ENCODE measurements around the gene ZNF584.
A peak's percentile ranks its signal among the peaks of the same experiment; 100 is the strongest.

Gene ZNF584

DNA sequence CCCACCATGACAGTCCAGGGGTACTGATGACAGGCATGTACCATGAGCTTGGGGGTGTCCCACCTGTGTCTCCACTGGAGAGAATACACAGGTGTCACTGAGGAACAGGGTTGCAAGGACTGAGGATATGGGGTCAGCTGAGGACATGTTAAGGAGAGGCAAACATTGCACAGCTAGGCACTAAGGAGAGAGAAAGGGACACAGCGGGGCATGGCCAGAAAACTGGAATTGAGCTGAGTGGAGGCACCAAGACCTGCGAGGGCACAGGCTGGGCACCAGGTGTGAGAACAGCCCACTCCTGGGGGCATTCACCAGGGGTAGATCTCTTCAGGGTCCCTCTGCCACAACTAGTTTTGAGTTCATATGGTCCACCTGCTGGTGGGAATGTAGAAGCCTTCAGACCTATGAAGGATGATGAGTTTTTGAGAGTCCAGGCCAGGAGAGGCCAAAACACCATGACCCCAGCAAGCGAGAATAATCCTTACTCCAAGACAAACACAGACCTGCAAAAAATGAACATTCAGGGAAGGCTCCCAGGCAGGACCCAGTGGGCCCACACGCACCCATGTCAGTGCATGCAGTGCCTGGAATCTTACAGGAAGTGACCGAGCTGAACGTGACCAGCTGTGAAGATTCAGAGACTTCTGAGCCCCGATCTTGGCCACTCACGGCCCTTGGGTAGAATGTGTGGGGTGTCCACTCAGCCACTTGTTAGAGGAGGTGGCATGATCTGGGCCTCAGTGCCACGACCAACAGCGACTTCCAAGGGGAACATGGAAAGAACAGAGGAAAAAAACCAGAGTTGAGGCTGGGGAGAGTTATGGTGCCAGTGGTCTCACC lies 1.4 kb upstream of the ZNF584 start:
- no peaks in the 10 kb centered on the region for H3K9me2 ChIP-seq (replicated peaks; ENCODE audit: insufficient read depth, low read length)
- TF ChIP-seq EZH2 (optimal IDR thresholded peaks at IDR 0.05; ENCODE audit: low read depth, low read length) = no peak
- no peak for TF ChIP-seq EZH2phosphoT487 (IDR thresholded peaks at IDR 0.05; ENCODE audit: low read length)
- TF ChIP-seq CTCF (IDR thresholded peaks at IDR 0.05; ENCODE audit: low read length) = no peak
- no peaks in the 10 kb centered on the region for H4K20me1 ChIP-seq (ENCODE audit: insufficient read depth, low read length)
- 0 out of 2 replicates have a peak, but pooled peaks cover 6% of the 10 kb centered on the region for H3K4me1 ChIP-seq (ENCODE audit: low read length)
- H3K9ac ChIP-seq (ENCODE audit: low read length) = no peak overlapping the region
- peaks cover 4% of the 10 kb centered on the region; the same call in 1 of the 2 replicates for H3K27me3 ChIP-seq (replicated peaks; ENCODE audit: insufficient read depth, low read length)
- H3K4me3 ChIP-seq (ENCODE audit: low read length) = no peak overlapping the region
- H3K79me2 ChIP-seq (ENCODE audit: low read length) = no peaks in the 10 kb centered on the region
- H3K4me2 ChIP-seq (ENCODE audit: low read depth, low read length) = peak overlapping the region; percentile 97; the same call in 1 of the 2 replicates
- H3K27ac ChIP-seq (ENCODE audit: low read length) = no peak overlapping the region
- H3K9me3 ChIP-seq (replicated peaks; ENCODE audit: insufficient read depth, low read length) = no peaks in the 10 kb centered on the region
- H3F3A ChIP-seq (ENCODE audit: insufficient read depth, low read length) = no peaks in the 10 kb centered on the region
- DNase-seq = no peak
- H3K36me3 ChIP-seq (replicated peaks; ENCODE audit: insufficient read depth, low read length) = no peaks in the 10 kb centered on the region
- no peak overlapping the region for H2AFZ ChIP-seq (ENCODE audit: low read length)

- H3F3A ChIP-seq (ENCODE audit: insufficient read depth, low read length) = no peaks in the 10 kb centered on the region
Observed at GRCh38 chr19:58407658-58408151, 744 bp upstream of the ZNF584 start.

DNA sequence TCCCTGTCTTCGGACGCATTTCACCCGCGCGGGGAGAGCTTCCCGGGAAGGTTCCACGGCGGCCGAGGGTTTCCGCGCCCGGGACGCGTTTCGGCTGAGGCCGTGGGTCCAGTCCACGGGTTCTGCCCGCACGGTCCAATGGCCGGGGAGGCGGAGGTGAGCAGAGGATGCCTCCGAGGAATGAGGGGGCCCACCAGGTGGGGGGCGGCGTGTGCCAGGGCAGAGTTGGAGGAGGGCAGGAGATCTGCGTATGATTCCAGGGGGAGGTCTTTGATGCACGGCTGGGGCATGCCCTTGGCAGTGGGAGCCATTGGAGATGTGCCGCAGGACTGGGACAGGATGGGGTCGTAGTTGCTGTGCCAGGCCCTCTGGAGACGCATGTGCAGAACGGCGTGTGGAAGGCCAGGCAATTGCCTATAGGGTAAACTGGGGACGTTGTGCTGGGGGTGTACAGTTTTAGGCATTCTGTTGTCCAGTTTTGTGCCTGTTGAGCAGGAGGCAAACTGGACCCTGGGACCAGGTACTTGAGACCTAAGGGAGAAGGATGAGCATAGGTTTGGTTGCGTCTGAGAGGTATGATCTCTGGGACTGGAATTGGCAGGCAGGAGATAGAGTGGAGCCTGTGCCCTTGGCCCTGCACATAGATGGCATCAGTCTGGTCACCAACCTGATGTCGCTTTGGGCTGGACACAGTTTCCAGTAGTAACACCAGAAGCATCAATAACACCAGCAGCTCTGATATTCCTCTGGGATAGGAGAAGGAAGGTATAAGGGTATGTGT lies 751 bp downstream of the ZNF584 start:
- Histone ChIP-seq H4K20me1 (ENCODE audit: insufficient read depth, low read length) (no peaks in the 10 kb centered on the region), H3K27ac (ENCODE audit: low read length) (no peak overlapping the region), H3K4me2 (ENCODE audit: low read depth, low read length) (peak overlapping the region; percentile 97), H2AFZ (ENCODE audit: low read length) (peak overlapping the region; percentile 97), H3K79me2 (ENCODE audit: low read length) (no peaks in the 10 kb centered on the region), H3K4me3 (ENCODE audit: low read length) (peak overlapping the region; percentile 95), H3K36me3 (replicated peaks; ENCODE audit: insufficient read depth, low read length) (no peaks in the 10 kb centered on the region), H3K9ac (ENCODE audit: low read length) (peak overlapping the region; percentile 67; the same call in 1 of the 2 replicates), H3K4me1 (ENCODE audit: low read length) (0 out of 2 replicates have a peak, but pooled peaks cover 6% of the 10 kb centered on the region), H3F3A (ENCODE audit: insufficient read depth, low read length) (no peaks in the 10 kb centered on the region), H3K27me3 (replicated peaks; ENCODE audit: insufficient read depth, low read length) (no peaks in the 10 kb centered on the region), H3K9me2 (replicated peaks; ENCODE audit: insufficient read depth, low read length) (no peaks in the 10 kb centered on the region), H3K9me3 (replicated peaks; ENCODE audit: insufficient read depth, low read length) (no peaks in the 10 kb centered on the region)
- DNase-seq = no peak
- TF ChIP-seq EZH2phosphoT487 (IDR thresholded peaks at IDR 0.05; ENCODE audit: low read length) = no peak
- no peak for TF ChIP-seq CTCF (IDR thresholded peaks at IDR 0.05; ENCODE audit: low read length)
- TF ChIP-seq EZH2 (optimal IDR thresholded peaks at IDR 0.05; ENCODE audit: low read depth, low read length) = no peak

More at GRCh38 chr19:58407658-58408151, 744 bp upstream of the ZNF584 start:
- no peak for DNase-seq
- Histone ChIP-seq H2AFZ (ENCODE audit: low read length) (peak overlapping the region; percentile 97), H3K4me2 (ENCODE audit: low read depth, low read length) (peak overlapping the region; percentile 97), H3K9ac (ENCODE audit: low read length) (peak overlapping the region; percentile 67), H3K9me3 (replicated peaks; ENCODE audit: insufficient read depth, low read length) (no peaks in the 10 kb centered on the region), H4K20me1 (ENCODE audit: insufficient read depth, low read length) (no peaks in the 10 kb centered on the region), H3K4me3 (ENCODE audit: low read length) (peak overlapping the region; percentile 95), H3K27ac (ENCODE audit: low read length) (no peak overlapping the region), H3K9me2 (replicated peaks; ENCODE audit: insufficient read depth, low read length) (no peaks in the 10 kb centered on the region), H3K79me2 (ENCODE audit: low read length) (no peaks in the 10 kb centered on the region), H3K36me3 (replicated peaks; ENCODE audit: insufficient read depth, low read length) (no peaks in the 10 kb centered on the region), H3K27me3 (replicated peaks; ENCODE audit: insufficient read depth, low read length) (no peaks in the 10 kb centered on the region), H3K4me1 (ENCODE audit: low read length) (0 out of 2 replicates have a peak, but pooled peaks cover 6% of the 10 kb centered on the region)
- TF ChIP-seq EZH2phosphoT487 (IDR thresholded peaks at IDR 0.05; ENCODE audit: low read length) (no peak), EZH2 (optimal IDR thresholded peaks at IDR 0.05; ENCODE audit: low read depth, low read length) (no peak)
